ES-I3 (cell line): Measurements from ENCODE around the gene SNCA.

Experiments
- H3K36me3 ChIP-seq: 2 replicates; pipeline ENCODE4 v1.6.1; 2013; ENCODE audit warnings: mild to moderate bottlenecking, low read length, control low read depth, moderate library complexity; ENCODE audit not compliant: insufficient read depth
- H3K4me1 ChIP-seq: 2 replicates; pipeline ENCODE4 v1.6.1; 2013; ENCODE audit warnings: mild to moderate bottlenecking, control low read depth, low read length; ENCODE audit not compliant: insufficient read depth
- H3K9ac ChIP-seq: 2 replicates; pipeline ENCODE4 v1.6.1; 2013; ENCODE audit warnings: low read depth, mild to moderate bottlenecking, low read length, moderate library complexity
- H3K9me3 ChIP-seq: 2 replicates; pipeline ENCODE4 v1.6.1; 2013; ENCODE audit warnings: mild to moderate bottlenecking, low read length, moderate library complexity; ENCODE audit not compliant: control insufficient read depth, insufficient read depth

The SNCA gene

GRCh38 chr4:89800012-89800516, 36.9 kb downstream of the SNCA start:
- no peaks in the 10 kb centered on the region for H3K36me3 ChIP-seq
- H3K9me3 ChIP-seq, result no peaks in the 10 kb centered on the region
- no peaks in the 10 kb centered on the region for H3K4me1 ChIP-seq
- H3K9ac ChIP-seq, result no peak overlapping the region

GRCh38 chr4:89799071-89799470, 37.9 kb downstream of the SNCA start:
- Histone ChIP-seq H3K9me3 (no peaks in the 10 kb centered on the region), H3K9ac (no peak overlapping the region), H3K36me3 (no peaks in the 10 kb centered on the region), H3K4me1 (no peaks in the 10 kb centered on the region)

GRCh38 chr4:89797117-89797516, 39.8 kb downstream of the SNCA start:
- no peaks in the 10 kb centered on the region for H3K4me1 ChIP-seq
- H3K9me3 ChIP-seq, result no peaks in the 10 kb centered on the region
- H3K9ac ChIP-seq, result no peak overlapping the region
- no peaks in the 10 kb centered on the region for H3K36me3 ChIP-seq

- Histone ChIP-seq H3K36me3 (no peaks in the 10 kb centered on the region), H3K9ac (no peak overlapping the region), H3K9me3 (no peaks in the 10 kb centered on the region), H3K4me1 (no peaks in the 10 kb centered on the region)
Observed at GRCh38 chr4:89788206-89789072, 48.5 kb downstream of the SNCA start.

GRCh38 chr4:89784686-89785231, 52.2 kb downstream of the SNCA start:
- no peak overlapping the region for H3K9ac ChIP-seq
- no peaks in the 10 kb centered on the region for H3K9me3 ChIP-seq
- no peaks in the 10 kb centered on the region for H3K4me1 ChIP-seq
- no peaks in the 10 kb centered on the region for H3K36me3 ChIP-seq

GRCh38 chr4:89781321-89781720, 55.6 kb downstream of the SNCA start:
- Histone ChIP-seq H3K9ac (no peak overlapping the region), H3K4me1 (no peaks in the 10 kb centered on the region), H3K9me3 (no peaks in the 10 kb centered on the region; the same call in 1 of the 2 replicates), H3K36me3 (no peaks in the 10 kb centered on the region)

GRCh38 chr4:89773805-89774204, 63.2 kb downstream of the SNCA start:
- no peaks in the 10 kb centered on the region for H3K36me3 ChIP-seq
- no peak overlapping the region for H3K9ac ChIP-seq
- H3K4me1 ChIP-seq, result no peaks in the 10 kb centered on the region
- no peaks in the 10 kb centered on the region; the same call in 1 of the 2 replicates for H3K9me3 ChIP-seq

GRCh38 chr4:89769856-89770255, 67.1 kb downstream of the SNCA start:
- peaks cover 3% of the 10 kb centered on the region; the same call in 1 of the 2 replicates for H3K9me3 ChIP-seq
- H3K9ac ChIP-seq, result no peak overlapping the region
- H3K36me3 ChIP-seq, result no peaks in the 10 kb centered on the region
- H3K4me1 ChIP-seq, result no peaks in the 10 kb centered on the region

GRCh38 chr4:89767924-89768323, 69.0 kb downstream of the SNCA start:
- H3K4me1 ChIP-seq, result no peaks in the 10 kb centered on the region
- no peaks in the 10 kb centered on the region for H3K36me3 ChIP-seq
- peaks cover 3% of the 10 kb centered on the region; the same call in 1 of the 2 replicates for H3K9me3 ChIP-seq
- H3K9ac ChIP-seq, result no peak overlapping the region

GRCh38 chr4:89765966-89766365, 71.0 kb downstream of the SNCA start:
- no peaks in the 10 kb centered on the region for H3K36me3 ChIP-seq
- peaks cover 3% of the 10 kb centered on the region; the same call in 1 of the 2 replicates for H3K9me3 ChIP-seq
- no peak overlapping the region for H3K9ac ChIP-seq
- no peaks in the 10 kb centered on the region for H3K4me1 ChIP-seq

- no peak overlapping the region for H3K9ac ChIP-seq
- peaks cover 3% of the 10 kb centered on the region; the same call in 1 of the 2 replicates for H3K9me3 ChIP-seq
- H3K36me3 ChIP-seq, result no peaks in the 10 kb centered on the region
- H3K4me1 ChIP-seq, result no peaks in the 10 kb centered on the region
Observed at GRCh38 chr4:89765528-89765927, 71.4 kb downstream of the SNCA start.

- no peaks in the 10 kb centered on the region for H3K36me3 ChIP-seq
- H3K9ac ChIP-seq, result no peak overlapping the region
- no peaks in the 10 kb centered on the region for H3K4me1 ChIP-seq
- H3K9me3 ChIP-seq, result no peaks in the 10 kb centered on the region
Observed at GRCh38 chr4:89762311-89762710, 74.7 kb downstream of the SNCA start.

GRCh38 chr4:89759426-89759825, 77.5 kb downstream of the SNCA start:
- H3K4me1 ChIP-seq, result no peaks in the 10 kb centered on the region
- no peak overlapping the region for H3K9ac ChIP-seq
- H3K36me3 ChIP-seq, result no peaks in the 10 kb centered on the region
- H3K9me3 ChIP-seq, result no peaks in the 10 kb centered on the region

GRCh38 chr4:89757154-89757719, 79.7 kb downstream of the SNCA start:
- Histone ChIP-seq H3K36me3 (no peaks in the 10 kb centered on the region), H3K9ac (no peak overlapping the region), H3K9me3 (no peaks in the 10 kb centered on the region), H3K4me1 (peaks cover 11% of the 10 kb centered on the region)

- Histone ChIP-seq H3K9me3 (no peaks in the 10 kb centered on the region), H3K9ac (no peak overlapping the region), H3K36me3 (no peaks in the 10 kb centered on the region), H3K4me1 (peaks cover 11% of the 10 kb centered on the region)
Observed at GRCh38 chr4:89755220-89755619, 81.7 kb downstream of the SNCA start.
